NCI-H510A treated with DMSO at 0.1 percent for 48 hours (cell line): ENCODE results near the gene RHOT1.
"Not testable (repeated sequence)": the region's sequence is repeated elsewhere in the genome, so short reads cannot be mapped to it uniquely, and the experiment has no call there.

ENCODE experiments used
- DNase-seq: peaks from one replicate; lab custom pipeline; 2025; lab: John Stamatoyannopoulos, UW

RHOT1 gene

DNA sequence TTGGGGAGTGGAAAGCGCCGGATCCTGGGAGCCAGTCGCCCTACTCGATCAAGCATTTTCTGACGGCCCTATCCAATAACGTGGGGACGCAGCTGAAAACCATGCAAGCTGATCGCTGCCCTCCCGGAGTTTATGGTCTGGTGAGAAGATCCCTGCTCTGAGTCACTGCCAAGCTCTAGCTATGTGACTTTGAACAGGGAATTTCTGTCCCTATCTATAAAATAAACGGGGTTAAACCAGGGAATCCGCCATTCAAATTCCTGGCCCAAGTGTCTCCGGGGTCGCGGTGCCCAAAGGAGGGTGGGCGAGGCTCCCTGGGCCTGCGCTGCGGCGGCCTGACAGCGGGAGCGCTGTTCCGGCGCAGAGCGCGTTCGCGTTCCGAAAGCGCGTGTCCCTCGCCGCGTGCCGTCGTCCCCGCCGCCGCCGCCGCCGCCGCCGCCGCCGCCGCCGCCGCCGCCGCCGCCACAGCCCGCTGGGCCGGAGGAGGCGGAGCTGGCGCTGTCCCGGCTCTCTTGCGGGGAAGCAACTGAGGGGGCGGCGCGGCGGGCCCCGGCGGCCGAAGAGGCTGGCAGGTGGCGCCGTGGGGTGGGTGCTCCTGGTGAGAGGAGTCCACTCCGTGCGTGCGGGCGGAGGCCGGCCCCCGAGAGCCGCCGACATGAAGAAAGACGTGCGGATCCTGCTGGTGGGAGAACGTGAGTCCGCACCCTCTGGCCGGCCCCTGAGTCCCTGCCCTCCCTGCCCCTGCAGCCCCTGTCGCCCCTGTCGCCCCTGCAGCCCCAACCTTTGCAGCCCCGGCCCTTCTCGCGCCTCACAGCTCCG, at the start of gene RHOT1:
RHOT1 (plus strand) TSS at position 465 of the 819 bp plus-strand sequence; CDS start at position 656, 191 bp downstream.
- peak; percentile 89 for DNase-seq

DNA sequence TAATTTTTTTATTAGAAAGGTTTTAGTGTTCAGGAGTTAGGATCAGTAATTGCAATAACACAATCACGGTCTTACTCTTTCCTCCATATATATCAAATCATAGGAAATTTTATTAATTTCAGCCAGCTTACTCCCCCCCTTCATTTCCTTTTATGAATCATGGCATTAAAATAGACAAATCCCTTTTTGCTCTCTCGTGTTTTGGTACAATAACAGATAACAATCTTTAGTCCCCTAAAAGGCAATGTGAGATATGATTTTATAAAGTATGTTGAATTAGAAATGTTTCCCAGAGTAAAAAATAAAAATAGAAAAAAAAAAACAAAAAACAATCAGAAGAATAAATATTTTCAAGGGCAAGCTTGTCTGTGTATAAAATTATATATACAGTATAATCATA, 42.6 kb upstream of the RHOT1 start:
- DNase-seq: no peak

DNA sequence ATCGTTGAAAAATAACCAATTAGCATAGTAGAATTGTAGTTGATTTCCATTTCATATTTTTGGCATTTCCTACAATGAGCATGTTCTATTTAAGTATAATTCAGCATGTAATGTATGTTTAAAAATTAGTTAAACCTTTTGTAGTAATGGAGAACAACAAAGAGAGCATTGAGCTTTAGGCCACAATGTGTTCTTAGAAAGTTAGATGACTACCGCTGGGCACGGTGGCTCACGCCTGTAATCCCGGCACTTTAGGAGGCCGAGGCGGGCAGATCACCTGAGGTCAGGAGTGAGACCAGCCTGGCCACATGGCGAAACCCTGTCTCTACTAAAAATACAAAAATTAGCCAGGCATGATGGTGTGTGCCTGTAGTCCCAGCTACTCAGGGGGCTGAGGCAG, 42.0 kb upstream of the RHOT1 start:
- DNase-seq: not testable (repeated sequence)

DNA sequence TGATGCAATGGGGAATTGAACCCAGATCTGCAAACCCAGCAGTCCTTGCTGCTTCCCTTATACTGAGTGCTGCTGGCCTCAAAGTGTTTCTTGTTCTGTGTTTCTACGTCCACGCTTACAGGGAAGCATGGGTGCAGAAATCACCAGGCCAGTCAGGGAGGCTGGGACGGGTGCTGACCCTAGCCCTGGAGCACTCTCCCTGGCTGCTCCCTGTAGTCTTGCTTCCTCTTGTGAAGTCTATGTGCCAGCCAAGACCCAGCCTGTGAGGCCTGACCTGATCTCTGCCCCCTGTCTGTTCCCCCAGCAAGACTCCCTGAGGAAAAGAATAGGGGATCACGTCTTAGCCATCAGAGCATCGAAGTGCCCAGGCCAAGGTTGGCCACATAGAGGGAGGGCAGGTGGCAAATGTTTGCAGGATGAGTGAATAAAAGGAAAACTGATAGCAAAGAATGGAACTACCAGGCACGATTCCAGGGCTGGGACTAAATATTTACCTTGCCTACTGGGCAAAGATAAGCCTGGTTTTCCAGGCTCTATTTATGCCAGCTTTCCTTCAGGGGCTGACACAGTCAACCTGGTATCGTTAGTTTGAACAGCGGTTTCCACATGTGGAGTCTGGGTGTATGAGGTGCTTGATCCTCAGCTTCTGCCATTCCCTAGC, 41.2 kb upstream of the RHOT1 start:
- no peak for DNase-seq

DNA sequence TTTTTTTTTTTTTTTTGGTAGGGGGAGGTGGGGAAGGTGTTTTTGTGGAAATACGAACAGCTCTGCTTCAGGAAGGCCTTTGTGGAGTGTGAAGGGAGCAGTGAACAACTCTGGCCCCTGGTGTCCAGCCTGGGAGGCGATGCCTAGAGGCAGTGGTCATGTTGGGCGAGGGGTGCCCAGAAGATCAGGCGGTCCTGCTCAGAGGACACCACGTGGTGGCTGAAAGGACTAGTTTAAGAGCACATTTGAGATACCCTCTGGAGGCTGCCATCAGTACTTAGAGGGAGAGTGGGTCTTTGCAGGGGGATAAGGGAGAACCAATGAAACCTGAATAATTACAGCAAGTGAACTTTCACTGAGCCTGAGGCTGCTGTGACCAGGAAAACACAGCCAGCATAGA, 40.1 kb upstream of the RHOT1 start:
- no peak for DNase-seq

DNA sequence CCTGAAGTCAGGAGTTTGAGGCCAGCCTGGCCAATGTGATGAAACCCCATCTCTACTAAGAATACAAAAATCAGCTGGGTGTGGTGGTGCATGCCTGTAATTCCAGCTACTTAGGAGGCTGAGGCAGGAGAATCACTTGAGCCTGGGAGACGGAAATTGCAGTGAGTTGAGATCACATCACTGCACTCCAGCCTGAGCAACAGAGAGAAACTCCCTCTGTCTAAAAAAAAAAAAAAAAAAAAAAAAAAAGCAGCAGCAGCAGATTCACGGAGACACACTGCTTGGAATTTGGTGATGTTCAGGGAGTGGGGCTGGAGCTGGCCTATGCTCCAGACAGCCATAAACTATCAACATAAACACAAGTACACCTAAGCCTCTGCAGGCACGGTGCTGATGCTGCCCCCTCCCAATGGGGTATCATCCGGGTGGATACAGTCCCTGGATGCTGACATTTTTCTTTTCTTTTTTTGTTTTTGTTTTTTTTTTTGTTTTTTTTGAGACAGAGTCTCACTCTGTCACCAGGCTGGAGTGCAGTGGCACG, 39.6 kb upstream of the RHOT1 start:
- DNase-seq: no peak

DNA sequence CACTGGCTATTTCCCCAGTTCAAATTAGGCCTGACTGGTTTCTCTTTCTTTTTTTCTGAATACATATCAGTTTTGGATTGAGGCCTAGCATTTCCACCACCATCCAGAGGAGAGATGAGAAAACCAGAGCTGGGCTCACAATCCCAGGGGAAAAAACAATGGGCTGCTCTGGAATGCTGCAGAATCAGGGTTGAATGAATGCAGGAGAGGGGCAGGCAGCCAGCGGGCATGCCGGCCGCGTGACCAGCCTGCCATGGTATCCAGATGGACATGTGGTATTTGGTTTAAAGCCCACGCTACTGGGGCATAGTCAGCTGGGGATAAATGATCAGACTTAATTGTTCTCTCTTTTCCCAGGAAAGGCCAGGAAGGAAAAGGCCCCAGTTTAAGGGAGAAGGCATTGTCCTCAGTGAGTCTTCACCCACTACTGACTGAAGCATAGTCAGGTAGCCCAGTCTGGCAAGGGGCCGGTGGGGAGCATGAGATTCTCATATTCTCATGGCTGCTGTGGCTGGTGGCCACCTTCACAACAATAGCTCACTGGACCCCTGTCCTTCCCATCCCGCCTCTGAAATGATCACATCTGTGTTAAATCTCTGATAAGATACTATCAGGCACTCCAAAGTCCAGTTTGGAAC, 38.7 kb upstream of the RHOT1 start:
- no peak for DNase-seq

DNA sequence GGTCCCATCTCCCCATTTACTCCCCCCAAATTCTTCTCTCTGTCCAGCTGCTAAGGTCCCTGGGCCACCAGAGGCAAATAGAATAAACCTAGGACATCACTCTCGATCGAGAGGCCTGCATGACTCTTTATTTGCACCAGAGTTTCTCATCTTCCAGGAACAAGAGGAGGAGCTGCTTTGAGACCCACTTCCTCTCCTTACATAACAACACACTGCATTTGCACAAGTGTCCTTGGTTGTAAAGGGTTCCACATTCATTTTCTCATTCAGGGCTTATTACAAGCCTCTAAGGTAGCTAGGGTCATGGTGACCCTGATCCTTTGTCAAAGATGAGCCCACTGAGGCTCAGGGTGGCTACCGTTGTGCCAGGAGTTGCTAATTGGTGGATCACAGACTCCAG, 38.1 kb upstream of the RHOT1 start:
- DNase-seq: no peak

DNA sequence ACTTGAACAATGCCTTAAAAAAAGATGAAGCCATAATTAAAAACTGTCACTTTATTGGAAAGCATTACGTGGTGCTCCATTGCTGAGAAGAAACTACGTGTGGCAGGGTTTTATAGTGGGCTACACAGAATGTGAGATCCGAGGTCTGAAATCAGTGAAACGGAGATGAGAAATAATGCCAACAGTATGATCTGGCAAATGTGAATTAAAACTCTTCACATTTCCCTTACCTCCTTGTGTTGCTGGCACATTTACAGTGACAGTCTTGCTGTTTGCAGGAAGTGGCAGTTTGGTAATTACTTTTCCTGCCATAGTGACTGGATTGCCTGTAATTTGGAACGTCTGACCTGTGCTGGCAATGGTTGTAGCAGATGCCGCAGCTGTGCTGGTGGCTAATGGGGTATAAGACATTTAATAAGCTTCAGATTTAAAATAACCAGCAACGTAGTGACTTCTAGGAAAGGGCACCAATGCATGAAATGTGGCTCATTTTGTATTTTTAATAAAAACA, 35.8 kb upstream of the RHOT1 start:
- DNase-seq: not testable (repeated sequence)

DNA sequence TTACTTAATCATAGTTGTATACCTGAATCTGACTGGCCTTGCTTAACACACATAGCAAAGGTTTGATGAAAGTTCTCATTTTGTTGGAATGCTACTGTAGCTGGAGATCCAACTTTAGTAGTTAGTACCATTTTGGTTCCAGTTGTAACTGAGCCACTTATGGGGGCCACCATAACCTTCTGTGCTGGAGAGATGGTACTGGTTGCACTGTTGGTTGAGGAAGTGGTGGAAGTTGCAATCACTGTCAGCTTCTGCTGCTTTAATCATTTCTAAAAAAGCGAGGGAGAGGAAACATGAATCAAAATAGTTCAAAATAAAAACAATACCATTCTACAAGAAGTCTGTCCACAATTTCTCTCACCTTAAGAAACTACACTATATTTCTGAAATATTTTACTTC, 35.1 kb upstream of the RHOT1 start:
- DNase-seq: not testable (repeated sequence)

DNA sequence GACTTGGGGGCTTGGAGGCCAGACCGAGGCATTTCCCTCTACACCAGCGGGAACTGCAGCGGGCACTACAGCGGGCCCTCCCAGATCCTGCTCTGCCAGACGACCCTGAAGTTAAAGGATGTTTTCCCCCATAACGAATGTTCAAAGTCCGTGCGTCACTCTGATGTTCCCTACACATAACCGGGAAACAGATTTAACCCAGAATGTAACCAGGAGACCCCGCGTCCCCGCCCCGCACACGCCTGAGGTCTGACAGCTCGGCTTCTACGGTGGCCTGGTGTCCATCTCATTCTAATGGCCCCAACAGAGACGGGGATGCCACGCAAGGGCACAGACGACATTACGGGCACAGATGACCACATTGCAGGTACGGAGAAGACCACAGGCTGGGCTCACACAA, 31.7 kb upstream of the RHOT1 start:
- no peak for DNase-seq

DNA sequence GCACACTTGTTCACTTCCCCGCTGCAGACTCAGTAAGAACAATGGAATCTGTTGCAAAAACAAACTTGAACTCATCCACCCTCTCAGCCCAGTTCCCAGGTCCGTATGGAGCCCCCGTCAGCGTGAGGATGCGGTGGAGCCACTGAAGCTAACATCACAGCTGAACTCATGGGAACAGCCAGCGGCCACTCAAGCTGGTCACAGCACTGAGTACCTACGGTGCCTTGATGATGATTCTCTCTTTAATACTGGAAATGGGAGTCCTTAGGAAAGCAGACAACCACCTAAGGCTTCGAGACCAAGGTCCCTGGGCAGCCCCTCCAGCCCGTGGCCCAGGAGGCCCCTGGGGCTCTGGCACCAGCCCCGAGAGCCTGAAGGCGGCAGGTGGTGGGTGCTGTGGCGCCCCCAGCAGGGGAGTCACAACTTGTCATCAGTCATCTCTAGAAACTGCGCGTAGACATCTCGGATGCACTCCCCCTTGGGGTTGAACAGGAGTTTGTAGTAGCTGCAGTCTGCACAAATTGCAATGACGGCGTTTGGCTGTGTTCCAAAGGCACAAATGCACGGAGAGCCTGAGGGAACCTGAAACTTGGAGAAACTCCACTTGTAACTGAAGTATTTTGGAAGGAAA, 31.0 kb upstream of the RHOT1 start:
- peak; percentile 41 for DNase-seq

DNA sequence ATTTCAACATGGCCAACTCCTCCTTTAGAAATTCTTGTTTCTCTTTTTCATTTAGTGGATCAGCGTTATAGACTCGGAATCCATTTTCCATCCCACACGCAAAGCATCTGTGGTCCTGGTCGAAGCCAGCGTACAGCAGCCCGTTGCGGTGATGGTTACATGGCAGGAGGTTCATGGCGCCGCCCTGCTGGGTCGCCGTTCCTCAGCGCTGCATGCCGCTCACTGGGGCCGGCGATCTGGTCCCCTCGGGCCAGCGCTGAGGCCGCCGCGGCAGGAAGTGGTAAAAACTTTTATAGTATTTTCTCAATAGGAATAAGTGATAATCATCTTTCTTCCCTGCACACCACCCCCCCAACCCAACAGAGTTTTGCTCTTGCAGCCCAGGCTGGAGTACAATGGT, 29.9 kb upstream of the RHOT1 start:
- no peak for DNase-seq

DNA sequence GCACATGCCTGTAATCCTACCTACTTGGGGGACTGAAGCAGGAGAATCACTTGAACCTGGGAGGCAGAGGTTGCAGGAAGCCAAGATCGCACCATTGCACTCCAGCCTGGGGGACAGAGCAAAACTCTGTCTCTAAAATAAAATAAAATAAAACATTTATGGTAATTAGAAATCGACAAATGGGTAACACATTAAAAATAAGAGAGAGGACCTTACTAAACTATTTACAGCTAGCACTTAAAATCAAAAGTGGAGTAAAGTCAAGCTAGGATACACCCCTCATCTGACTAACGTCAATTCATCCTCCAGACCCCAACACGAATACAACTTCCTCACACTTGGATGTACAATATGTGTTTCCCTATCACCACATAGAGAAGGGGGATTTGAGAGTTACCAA, 27.8 kb upstream of the RHOT1 start:
- no peak for DNase-seq

DNA sequence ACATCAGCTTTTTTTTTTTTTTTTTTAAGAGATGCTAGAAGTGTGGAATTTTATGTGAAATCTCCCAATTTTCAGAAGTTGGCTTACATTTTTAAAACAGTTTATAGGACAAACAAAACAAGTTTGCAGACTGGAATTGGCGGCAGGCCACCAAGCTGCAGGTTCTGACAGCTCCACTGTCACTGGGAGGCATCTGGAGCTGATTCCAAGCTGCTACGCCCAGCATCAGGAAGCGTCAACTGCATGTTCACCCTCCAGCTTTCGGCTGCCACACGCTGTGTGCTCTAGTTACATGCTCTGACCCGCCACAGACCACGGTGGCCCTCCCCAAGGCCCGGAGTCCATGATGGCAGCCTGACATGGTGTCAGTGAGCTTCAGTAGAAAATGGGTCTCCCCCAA, 26.8 kb upstream of the RHOT1 start:
- DNase-seq: not testable (repeated sequence)

DNA sequence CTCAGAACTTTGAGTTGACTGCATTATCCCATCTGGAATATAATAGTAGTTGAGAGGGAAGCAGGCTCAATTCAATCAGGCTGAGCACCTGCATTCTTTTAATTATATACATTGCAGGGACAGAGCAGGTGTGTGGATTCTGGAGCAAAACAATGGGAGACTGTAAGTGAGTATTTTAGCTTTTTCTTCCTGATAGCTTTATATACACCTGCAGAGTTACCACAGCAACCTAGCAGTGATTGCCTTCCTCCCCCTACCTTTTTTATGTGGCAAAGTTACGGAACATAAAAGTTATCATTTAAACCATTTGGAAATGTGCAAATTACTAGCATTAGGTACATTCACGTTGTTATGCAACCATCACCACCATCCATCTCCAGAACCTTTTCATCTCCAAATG, 25.4 kb upstream of the RHOT1 start:
- no peak for DNase-seq

DNA sequence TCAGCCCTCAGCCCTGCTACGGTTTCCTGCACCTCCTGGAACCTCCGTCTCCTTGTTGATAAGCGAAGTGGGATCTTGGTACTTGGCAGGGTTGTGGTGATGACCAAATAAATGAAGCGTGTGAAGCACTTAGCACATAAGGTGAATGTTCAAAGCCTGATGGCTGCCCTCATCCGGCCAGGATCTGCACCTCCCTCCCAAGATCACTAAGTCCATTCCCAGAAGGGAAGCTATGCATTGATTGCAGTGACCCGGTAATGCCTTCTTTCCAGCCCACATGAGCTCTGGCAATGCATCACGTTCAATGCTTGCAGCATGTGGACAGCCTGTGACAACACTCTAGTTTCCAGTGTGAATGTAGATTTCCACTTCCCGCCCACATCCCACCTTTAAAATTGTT, 24.9 kb upstream of the RHOT1 start:
- no peak for DNase-seq

DNA sequence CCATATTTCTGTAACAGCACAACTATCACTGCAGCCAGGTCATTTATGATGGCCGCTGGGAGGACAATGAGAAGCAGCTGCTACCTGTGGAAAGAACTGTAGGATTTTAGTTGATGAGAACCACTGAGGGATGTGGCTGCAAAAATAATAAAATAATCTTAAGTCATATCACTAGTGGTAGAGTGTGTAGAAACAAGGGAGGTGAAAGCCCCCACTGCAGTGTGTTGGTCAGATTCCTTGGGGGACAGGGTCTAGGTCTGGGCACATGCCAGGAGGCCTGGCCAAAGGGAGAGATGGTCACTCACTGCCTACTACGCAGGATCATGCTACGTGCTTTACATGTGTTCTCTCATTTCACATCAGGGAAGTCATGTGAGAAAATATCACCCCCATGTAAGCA, 24.2 kb upstream of the RHOT1 start:
- not testable (repeated sequence) for DNase-seq

DNA sequence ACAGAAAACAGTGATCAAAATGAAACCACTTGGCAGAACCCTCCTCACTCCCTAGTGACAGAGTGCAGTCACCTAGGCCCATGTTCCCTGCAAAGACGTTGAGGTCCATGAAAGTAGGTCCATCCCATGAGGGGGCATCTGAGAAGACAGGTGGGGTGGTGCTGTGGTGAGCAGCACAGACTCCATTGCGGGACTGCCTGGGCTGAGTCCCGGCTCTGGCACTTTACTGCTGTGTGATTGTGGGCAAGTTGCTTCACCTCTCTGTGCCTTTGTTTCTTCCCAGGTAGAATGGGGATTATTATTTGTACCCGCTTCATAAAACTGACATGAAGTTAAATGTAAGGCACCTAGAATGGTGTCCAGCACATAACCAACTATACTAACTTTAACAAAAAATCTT, 23.5 kb upstream of the RHOT1 start:
- no peak for DNase-seq

DNA sequence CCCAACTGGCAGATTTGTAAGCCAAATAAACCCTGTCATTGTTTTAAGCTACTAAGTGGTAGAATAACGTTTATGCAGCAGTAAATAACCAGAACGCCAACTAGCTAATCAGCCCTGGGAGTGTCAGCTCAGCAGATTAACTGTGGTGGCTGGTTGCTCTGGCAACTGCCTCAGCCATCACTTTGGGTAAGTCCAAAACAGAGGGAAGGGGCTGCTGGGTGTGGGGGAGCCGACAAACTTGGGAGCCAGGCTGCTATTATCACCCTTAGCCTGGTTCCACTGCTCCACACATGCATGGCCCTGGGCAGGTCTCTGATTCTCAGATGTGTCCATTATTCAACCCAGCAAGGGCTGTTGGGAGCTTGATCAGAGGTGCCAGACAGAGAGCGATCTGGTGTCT, 22.2 kb upstream of the RHOT1 start:
- no peak for DNase-seq

DNA sequence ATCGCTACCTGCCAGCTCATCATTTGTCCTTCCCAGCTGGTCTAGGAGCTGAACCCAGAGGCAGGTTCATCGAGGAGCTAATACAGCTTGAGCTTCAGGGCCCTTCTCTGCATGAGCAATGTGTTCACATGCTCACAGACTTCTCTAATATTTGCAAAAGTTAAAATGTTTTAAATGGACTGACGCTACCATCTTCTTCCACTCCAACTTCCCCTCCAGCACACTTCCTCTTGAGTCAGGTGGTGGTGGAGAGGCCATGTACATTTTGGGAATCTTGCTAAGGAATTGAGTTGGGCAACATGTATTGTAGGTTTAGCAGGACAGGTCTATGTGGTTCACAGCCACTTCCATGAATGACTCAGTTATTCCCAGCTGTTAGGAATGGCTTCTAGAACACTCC, 21.6 kb upstream of the RHOT1 start:
- no peak for DNase-seq

DNA sequence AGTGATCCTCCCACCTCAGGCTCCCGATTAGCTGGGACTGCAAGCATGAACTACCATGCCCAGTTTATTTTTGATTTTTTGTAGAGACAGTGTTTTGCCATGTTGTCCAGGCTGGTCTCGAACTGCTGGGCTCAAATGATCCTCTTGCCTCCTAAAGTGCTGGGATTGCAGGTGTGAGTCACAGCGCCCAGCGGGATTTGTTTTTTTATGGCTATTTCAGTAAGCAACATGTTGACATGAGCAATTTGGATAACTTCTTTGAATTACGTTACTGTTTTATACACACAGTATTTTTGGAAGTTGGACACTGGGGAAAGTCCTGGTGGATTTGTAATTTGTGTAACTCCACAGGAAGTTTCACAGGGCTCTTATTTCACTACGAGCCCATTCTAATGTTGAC, 18.5 kb upstream of the RHOT1 start:
- DNase-seq: no peak
